HEK293 (cell line): ENCODE measurements around the gene KPNA1.

Experiments used
- CTCF ChIP-seq: fragments of 450-650 bp; formaldehyde crosslinking; IDR thresholded peaks from 2 replicates; pipeline ENCODE4 v1.5.1; 2016; ENCODE audit warnings: missing biosample characterization, missing genetic modification characterization
- GFI1B ChIP-seq: fragments of 450-650 bp; formaldehyde crosslinking; IDR thresholded peaks from 2 replicates; pipeline ENCODE4 v1.5.1; 2016; ENCODE audit warnings: missing biosample characterization, missing genetic modification characterization
- GLI4 ChIP-seq: fragments of 450-650 bp; formaldehyde crosslinking; IDR thresholded peaks from 2 replicates; pipeline ENCODE4 v1.5.1; 2016; ENCODE audit warnings: missing biosample characterization, missing genetic modification characterization
- TRIM28 ChIP-seq: IDR thresholded peaks from 2 replicates; pipeline ENCODE4 v1.6.1; 2011; ENCODE audit warnings: low read length, control low read depth, borderline replicate concordance
- TSHZ1 ChIP-seq: fragments of 450-650 bp; formaldehyde crosslinking; IDR thresholded peaks from 2 replicates; pipeline ENCODE4 v1.5.1; 2016; ENCODE audit warnings: missing biosample characterization, missing genetic modification characterization, borderline replicate concordance
- YY1 ChIP-seq: fragments of 450-650 bp; formaldehyde crosslinking; IDR thresholded peaks from 2 replicates; pipeline ENCODE4 v1.5.1; 2018; ENCODE audit warnings: missing biosample characterization, missing genetic modification characterization
- ZBTB11 ChIP-seq: fragments of 450-650 bp; formaldehyde crosslinking; conservative IDR thresholded peaks from 2 replicates; pipeline ENCODE4 v1.5.1; 2016; ENCODE audit warnings: low read depth, missing biosample characterization, missing genetic modification characterization
- ZBTB44 ChIP-seq: fragments of 450-650 bp; IDR thresholded peaks from 2 replicates; pipeline ENCODE4 v1.5.1; 2018; ENCODE audit warnings: missing biosample characterization, mild to moderate bottlenecking, missing genetic modification characterization
- ZBTB7A ChIP-seq: fragments of 450-650 bp; formaldehyde crosslinking; IDR thresholded peaks from 2 replicates; pipeline ENCODE4 v1.5.1; 2016; ENCODE audit warnings: low read depth, missing biosample characterization, missing genetic modification characterization
- ZNF184 ChIP-seq: fragments of 450-650 bp; IDR thresholded peaks from 2 replicates; pipeline ENCODE4 v1.5.1; 2018; ENCODE audit warnings: missing biosample characterization, mild to moderate bottlenecking, missing genetic modification characterization
- ZNF488 ChIP-seq: fragments of 450-650 bp; formaldehyde crosslinking; IDR thresholded peaks from 2 replicates; pipeline ENCODE4 v1.5.1; 2016; ENCODE audit warnings: missing biosample characterization, missing genetic modification characterization

- TF ChIP-seq TSHZ1 (tag by site-specific recombination) (no peak), ZBTB7A (no peak), GLI4 (tag by site-specific recombination) (no peak), CTCF (no peak), TRIM28 (no peak), YY1 (tag by site-specific recombination) (no peak), ZNF488 (tag by site-specific recombination) (no peak), ZBTB11 (tag by site-specific recombination) (no peak), GFI1B (tag by site-specific recombination) (no peak), ZBTB44 (tag by site-specific recombination) (no peak), ZNF184 (tag by site-specific recombination) (no peak)
Measured at GRCh38 chr3:122416966-122417365, 97.8 kb downstream of the KPNA1 start.
